GM12878 (cell line): ENCODE results near the gene TGFB1.
"Not testable (repeated sequence)": the region's sequence is repeated elsewhere in the genome, so short reads cannot be mapped to it uniquely, and the experiment has no call there.

ENCODE experiments used
- CTCF ChIP-seq, 3 experiments: IDR thresholded peaks in 2 of 3; conservative IDR thresholded peaks in 1 of 3; 2 replicates each; pipeline ENCODE4 v1.5.1; 2011; ENCODE audit warnings: low read depth in 3 of 3, low read length in 3 of 3, mild to moderate bottlenecking in 3 of 3, control low read depth in 2 of 3, moderate library complexity in 2 of 3, inconsistent platforms in 1 of 3, mixed read lengths in 1 of 3; ENCODE audit not compliant: control insufficient read depth in 2 of 3, insufficient read depth in 1 of 3; ENCODE audit errors: extremely low read depth in 1 of 3
- ELK1 ChIP-seq: IDR thresholded peaks from 2 replicates; pipeline ENCODE4 v1.6.1; 2012; ENCODE audit warnings: low read depth, low read length, improper control_type of control experiment
- ZBTB33 ChIP-seq: fragments of 450-650 bp; IDR thresholded peaks from 2 replicates; pipeline ENCODE4 v1.6.1; 2017; ENCODE audit warnings: mild to moderate bottlenecking
- ZNF687 ChIP-seq: fragments of 450-650 bp; IDR thresholded peaks from 2 replicates; pipeline ENCODE4 v1.6.1; 2017; ENCODE audit warnings: mild to moderate bottlenecking, moderate library complexity

- not testable (repeated sequence) for TF ChIP-seq CTCF (IDR thresholded peaks at IDR 0.05 in 2 of 3, conservative IDR thresholded peaks at IDR 0.05 in 1 of 3; ENCODE audit: control insufficient read depth in 2 of 3, extremely low read depth in 1 of 3, insufficient read depth in 1 of 3, low read depth in 3 of 3, low read length in 3 of 3); ELK1; ZBTB33; ZNF687
Measured at GRCh38 chr19:41289814-41290213, 63.9 kb downstream of the TGFB1 start.
